Ishikawa (cell line): ENCODE data around the gene GLI3.

Source experiments
- CEBPB ChIP-seq: IDR thresholded peaks from 2 replicates; pipeline ENCODE4 v1.6.1; 2012
- EGR1 ChIP-seq: IDR thresholded peaks from 2 replicates; pipeline ENCODE4 v1.6.1; 2012
- EP300 ChIP-seq: IDR thresholded peaks from 2 replicates; pipeline ENCODE4 v1.6.1; 2012; ENCODE audit warnings: borderline replicate concordance
- MAX ChIP-seq: IDR thresholded peaks from 2 replicates; pipeline ENCODE4 v1.6.1; 2012
- RAD21 ChIP-seq: IDR thresholded peaks from 2 replicates; pipeline ENCODE4 v1.6.1; 2012; ENCODE audit warnings: low read depth
- REST ChIP-seq: IDR thresholded peaks from 2 replicates; pipeline ENCODE4 v1.6.1; 2012; ENCODE audit warnings: low read depth, mild to moderate bottlenecking
- TAF1 ChIP-seq: IDR thresholded peaks from 2 replicates; pipeline ENCODE4 v1.6.1; 2012; ENCODE audit warnings: low read depth, mild to moderate bottlenecking
- TEAD4 ChIP-seq: IDR thresholded peaks from 2 replicates; pipeline ENCODE4 v1.6.1; 2012
- YY1 ChIP-seq: IDR thresholded peaks from 2 replicates; pipeline ENCODE4 v1.6.1; 2012; ENCODE audit warnings: low read depth
- TF ChIP-seq, protein P1 (sequence below): IDR thresholded peaks from 2 replicates; pipeline ENCODE4 v1.6.1; 2012

DNA sequence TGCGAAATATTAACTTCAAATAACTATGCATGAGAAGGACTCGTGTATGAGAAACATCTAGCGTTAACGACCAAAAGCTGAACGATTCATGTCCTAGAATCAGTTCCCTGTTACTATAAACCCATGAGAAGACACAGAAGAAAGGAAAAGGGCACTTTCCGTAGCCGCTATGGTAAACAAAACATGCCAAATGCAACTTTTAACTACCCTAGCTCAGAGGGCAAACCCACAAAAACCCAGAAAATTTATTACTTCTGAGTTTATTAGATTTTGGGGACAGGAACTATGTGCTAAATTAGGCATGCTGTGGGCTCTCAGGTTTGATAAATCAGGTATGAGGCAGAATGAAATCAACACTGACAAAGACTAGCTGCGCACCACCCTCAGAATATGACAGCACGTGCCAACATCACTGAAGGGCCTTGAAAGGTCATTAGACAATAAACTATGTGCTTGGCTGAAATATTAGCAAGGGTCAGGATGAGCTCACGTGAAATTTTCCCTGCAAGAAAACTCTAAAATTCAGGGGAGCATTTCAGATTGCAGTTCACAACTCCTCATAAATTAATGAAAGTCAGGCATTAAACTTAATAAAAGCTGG, 102.6 kb downstream of the GLI3 start:
- TF ChIP-seq TAF1, result no peak
- no peak for TF ChIP-seq RAD21
- no peak for TF ChIP-seq EP300
- no peak for TF ChIP-seq MAX
- no peak for TF ChIP-seq TEAD4
- TF ChIP-seq CEBPB, result no peak
- TF ChIP-seq, protein P1, sequence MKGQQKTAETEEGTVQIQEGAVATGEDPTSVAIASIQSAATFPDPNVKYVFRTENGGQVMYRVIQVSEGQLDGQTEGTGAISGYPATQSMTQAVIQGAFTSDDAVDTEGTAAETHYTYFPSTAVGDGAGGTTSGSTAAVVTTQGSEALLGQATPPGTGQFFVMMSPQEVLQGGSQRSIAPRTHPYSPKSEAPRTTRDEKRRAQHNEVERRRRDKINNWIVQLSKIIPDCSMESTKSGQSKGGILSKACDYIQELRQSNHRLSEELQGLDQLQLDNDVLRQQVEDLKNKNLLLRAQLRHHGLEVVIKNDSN, result no peak
- TF ChIP-seq EGR1, result no peak
- no peak for TF ChIP-seq YY1
- no peak for TF ChIP-seq REST
